Breast epithelium (tissue), 4 donors: ENCODE measurements around the gene DAPK1. TPM values are rescaled to one million over a fixed set of nuclear protein-coding genes. Genes with fewer than 3 reads are reported as not detected.

ENCODE experiments used
- DNase-seq, 2 donors: peaks; one replicate each; pipeline ENCODE4 v3.0.0-alpha.2; 2019; ENCODE audit warnings: low spot score in 2 of 2
- H3K27ac ChIP-seq, 2 donors: fragments of 200-600 bp; sonication (generic) in 1 of 2; one replicate each; pipeline ENCODE4 v1.5.1; 2016 to 2019; ENCODE audit warnings: mild to moderate bottlenecking in 1 of 2
- H3K27me3 ChIP-seq, 2 donors: fragments of 200-600 bp; sonication (generic) in 1 of 2; one replicate each; pipeline versions ENCODE4 v1.5.1 to v1.6.0; 2017 to 2019; ENCODE audit warnings: control low read depth in 1 of 2, mild to moderate bottlenecking in 1 of 2
- H3K36me3 ChIP-seq: fragments of 200-600 bp; one replicate; pipeline ENCODE4 v1.5.1; 2019
- H3K4me1 ChIP-seq, 2 donors: fragments of 200-600 bp; sonication (generic); one replicate each; pipeline ENCODE4 v1.5.1; 2016 to 2019; ENCODE audit warnings: control low read depth in 1 of 2
- H3K4me3 ChIP-seq, 3 donors: fragments of 200-600 bp; sonication (generic); 1 replicate in 2 of 3; 2 replicates in 1 of 3; pipeline ENCODE4 v1.5.1; 2016 to 2019; ENCODE audit warnings: mild to moderate bottlenecking in 3 of 3, moderate library complexity in 2 of 3
- H3K9me3 ChIP-seq, 2 donors: fragments of 200-600 bp; sonication (generic) in 1 of 2; one replicate each; pipeline ENCODE4 v1.5.1; 2016 to 2019; ENCODE audit warnings: control low read depth in 1 of 2
- CTCF ChIP-seq, 3 donors: fragments of 450-650 bp; IDR thresholded peaks; one replicate each; pipeline ENCODE4 v1.5.1; 2016 to 2017; ENCODE audit warnings: antibody characterized with exemption in 3 of 3, mild to moderate bottlenecking in 3 of 3, moderate library complexity in 3 of 3
- POLR2A ChIP-seq: fragments of 450-650 bp; IDR thresholded peaks from one replicate; pipeline ENCODE4 v1.6.1; 2016; ENCODE audit warnings: antibody characterized with exemption, mild to moderate bottlenecking, moderate library complexity
- POLR2AphosphoS5 ChIP-seq, 3 donors: sonication (generic); formaldehyde crosslinking; IDR thresholded peaks; one replicate each; pipeline ENCODE4 v1.6.1; 2017; ENCODE audit warnings: antibody characterized with exemption in 3 of 3
- intact Hi-C: fragments of 100-400 bp; cut with DNase I; formaldehyde crosslinking; loops from one replicate; pipeline ENCODE4 v1.15.1; 2023; ENCODE audit warnings: low total_unique reads
- total RNA-seq, 3 donors: library from RNA; depleted of rRNA; stranded (reverse); fragments of >200 nt; gene quantifications; one replicate each; pipeline ENCODE4 v1.1.0, GENCODE V29; 2016

The DAPK1 gene
- total RNA-seq, 3 donors from 2014 or later, result 14.7 to 42.6 (median 34.5) TPM

GRCh38 chr9:87528969-87529368, 31.3 kb downstream of the DAPK1 start:
- intact Hi-C loops, result no loop called here
- no peak overlapping the region for H3K4me3 ChIP-seq
- no peaks in the 10 kb centered on the region for H3K9me3 ChIP-seq
- H3K4me1 ChIP-seq, result no peaks in the 10 kb centered on the region
- DNase-seq, result no peak
- no peaks in the 10 kb centered on the region for H3K36me3 ChIP-seq
- TF ChIP-seq POLR2AphosphoS5 (IDR thresholded peaks at IDR 0.05) (no peak), POLR2A (no peak), CTCF (IDR thresholded peaks at IDR 0.05) (no peak)
- H3K27me3 ChIP-seq, result no peaks in the 10 kb centered on the region
- H3K27ac ChIP-seq, result no peak overlapping the region

GRCh38 chr9:87529671-87530070, 32.0 kb downstream of the DAPK1 start:
- DNase-seq, result no peak
- no peaks in the 10 kb centered on the region for H3K9me3 ChIP-seq
- H3K4me1 ChIP-seq, result no peaks in the 10 kb centered on the region
- no peaks in the 10 kb centered on the region for H3K36me3 ChIP-seq
- no peak overlapping the region for H3K27ac ChIP-seq
- H3K27me3 ChIP-seq, result no peaks in the 10 kb centered on the region
- H3K4me3 ChIP-seq, result no peak overlapping the region
- TF ChIP-seq POLR2AphosphoS5 (IDR thresholded peaks at IDR 0.05), result no peak
- TF ChIP-seq CTCF (IDR thresholded peaks at IDR 0.05), result no peak
- TF ChIP-seq POLR2A, result no peak
- intact Hi-C loops, result loop anchor here (5.0 kb wide), 1 partner anchor 1173 kb away; no protein-coding TSS in a partner anchor

GRCh38 chr9:87530716-87531115, 33.0 kb downstream of the DAPK1 start:
- TF ChIP-seq CTCF (IDR thresholded peaks at IDR 0.05) (no peak), POLR2A (no peak), POLR2AphosphoS5 (IDR thresholded peaks at IDR 0.05) (no peak)
- no peaks in the 10 kb centered on the region for H3K4me1 ChIP-seq
- no peak overlapping the region for H3K27ac ChIP-seq
- H3K9me3 ChIP-seq, result no peaks in the 10 kb centered on the region
- H3K4me3 ChIP-seq, result no peak overlapping the region
- no peaks in the 10 kb centered on the region for H3K36me3 ChIP-seq
- H3K27me3 ChIP-seq, result no peaks in the 10 kb centered on the region
- intact Hi-C loops, result loop anchor here (5.0 kb wide), 1 partner anchor 1172 kb away; no protein-coding TSS in a partner anchor
- DNase-seq, result no peak

GRCh38 chr9:87531370-87532295, 34.0 kb downstream of the DAPK1 start:
- no peak for DNase-seq
- H3K9me3 ChIP-seq, result no peaks in the 10 kb centered on the region
- no peaks in the 10 kb centered on the region for H3K4me1 ChIP-seq
- H3K27ac ChIP-seq, result no peak overlapping the region
- H3K4me3 ChIP-seq, result no peak overlapping the region
- H3K27me3 ChIP-seq, result no peaks in the 10 kb centered on the region
- TF ChIP-seq POLR2AphosphoS5 (IDR thresholded peaks at IDR 0.05) (no peak), CTCF (IDR thresholded peaks at IDR 0.05) (no peak), POLR2A (no peak)
- H3K36me3 ChIP-seq, result no peaks in the 10 kb centered on the region
- intact Hi-C loops, result loop anchor here (5.0 kb wide), 1 partner anchor 1171 kb away; no protein-coding TSS in a partner anchor

- DNase-seq, result no peak
- TF ChIP-seq POLR2A (no peak), CTCF (IDR thresholded peaks at IDR 0.05) (no peak)
- Histone ChIP-seq H3K9me3 (no peaks in the 10 kb centered on the region), H3K27ac (no peak overlapping the region), H3K4me1 (no peaks in the 10 kb centered on the region), H3K36me3 (no peaks in the 10 kb centered on the region), H3K4me3 (no peak overlapping the region), H3K27me3 (no peaks in the 10 kb centered on the region)
- intact Hi-C loops, result loop anchor here (5.0 kb wide), 1 partner anchor 1169 kb away; no protein-coding TSS in a partner anchor
Observed at GRCh38 chr9:87533271-87533670, 35.6 kb downstream of the DAPK1 start.
